ENCODE results near the gene SBF2. TPM values are rescaled to one million over a fixed set of nuclear protein-coding genes. Genes with fewer than 3 reads are reported as not detected.

Gene SBF2
- total and polyA plus RNA-seq, 2 donors (not counting 3 experiments of a cell fraction or from before 2014, with no cell fraction given) = 15.4 to 42.4 TPM

DNA sequence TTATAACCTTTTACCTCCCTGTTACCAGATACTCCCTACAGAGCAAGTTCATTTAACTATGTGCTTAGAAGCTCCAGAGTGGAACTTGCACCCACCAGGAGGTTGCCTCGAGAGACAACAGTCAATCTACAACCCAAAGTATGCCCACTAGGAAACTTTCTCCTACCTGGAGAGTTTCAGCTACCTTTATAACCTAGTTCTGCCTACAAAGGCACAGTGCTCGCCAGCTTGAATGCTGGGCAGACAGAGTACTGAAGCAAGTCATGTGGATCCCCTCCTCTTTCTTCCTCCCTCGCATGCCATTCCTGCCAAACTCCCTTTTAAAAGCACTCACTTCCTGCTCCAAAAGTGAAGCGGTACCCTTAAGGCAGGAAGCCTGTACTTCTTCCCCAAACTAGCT is 371.2 kb downstream of the SBF2 start:
- no TSS peak for BruUV-seq (replicated peaks)
- no peak for FAIRE-seq
- Histone ChIP-seq H3K27ac (ENCODE audit: insufficient read depth, low read depth, low read length) (no peak overlapping the region), H3K79me2 (ENCODE audit: control insufficient read depth, insufficient read depth, low read length) (no peaks in the 10 kb centered on the region), H3K36me3 (ENCODE audit: control insufficient read depth in 2 of 2, extremely low read depth in 1 of 2, insufficient read depth in 2 of 2, low read length in 2 of 2) (no peaks in the 10 kb centered on the region), H3K9ac (replicated peaks; ENCODE audit: extremely low read depth, insufficient read depth, low read length) (no peak overlapping the region), H4K20me1 (replicated peaks; ENCODE audit: control insufficient read depth, extremely low read depth, insufficient read depth, low read length) (no peaks in the 10 kb centered on the region), H3K9me3 (replicated peaks; ENCODE audit: control insufficient read depth, insufficient read depth, low read length) (no peaks in the 10 kb centered on the region), H3K4me1 (ENCODE audit: control insufficient read depth, extremely low read depth, insufficient read depth, low read length) (no peaks in the 10 kb centered on the region), H3K9me1 (replicated peaks; ENCODE audit: control insufficient read depth, extremely low read depth, insufficient read depth, low read length) (no peaks in the 10 kb centered on the region), H3K4me2 (ENCODE audit: insufficient read depth, low read length) (no peak overlapping the region), H3K4me3 (replicated peaks in 1 of 3; ENCODE audit: insufficient read depth in 1 of 3, low read depth in 1 of 3, low read length in 3 of 3) (no peak overlapping the region), H2AFZ (ENCODE audit: low read depth, low read length) (no peak overlapping the region), H3K27me3 (ENCODE audit: control insufficient read depth in 2 of 2, insufficient read depth in 2 of 2, low read length in 2 of 2) (no peaks in the 10 kb centered on the region)
- no peak for TF ChIP-seq EZH2 (IDR thresholded peaks at IDR 0.05; ENCODE audit: borderline replicate concordance, low read depth, low read length, severe bottlenecking)
- TF ChIP-seq GATA2 (IDR thresholded peaks at IDR 0.05; ENCODE audit: insufficient read depth, insufficient read length, low read depth, low read length) = no peak
- no peak for TF ChIP-seq POLR2A (IDR thresholded peaks at IDR 0.05; ENCODE audit: low read depth, low read length)
- TF ChIP-seq, protein P1, sequence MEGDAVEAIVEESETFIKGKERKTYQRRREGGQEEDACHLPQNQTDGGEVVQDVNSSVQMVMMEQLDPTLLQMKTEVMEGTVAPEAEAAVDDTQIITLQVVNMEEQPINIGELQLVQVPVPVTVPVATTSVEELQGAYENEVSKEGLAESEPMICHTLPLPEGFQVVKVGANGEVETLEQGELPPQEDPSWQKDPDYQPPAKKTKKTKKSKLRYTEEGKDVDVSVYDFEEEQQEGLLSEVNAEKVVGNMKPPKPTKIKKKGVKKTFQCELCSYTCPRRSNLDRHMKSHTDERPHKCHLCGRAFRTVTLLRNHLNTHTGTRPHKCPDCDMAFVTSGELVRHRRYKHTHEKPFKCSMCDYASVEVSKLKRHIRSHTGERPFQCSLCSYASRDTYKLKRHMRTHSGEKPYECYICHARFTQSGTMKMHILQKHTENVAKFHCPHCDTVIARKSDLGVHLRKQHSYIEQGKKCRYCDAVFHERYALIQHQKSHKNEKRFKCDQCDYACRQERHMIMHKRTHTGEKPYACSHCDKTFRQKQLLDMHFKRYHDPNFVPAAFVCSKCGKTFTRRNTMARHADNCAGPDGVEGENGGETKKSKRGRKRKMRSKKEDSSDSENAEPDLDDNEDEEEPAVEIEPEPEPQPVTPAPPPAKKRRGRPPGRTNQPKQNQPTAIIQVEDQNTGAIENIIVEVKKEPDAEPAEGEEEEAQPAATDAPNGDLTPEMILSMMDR (IDR thresholded peaks at IDR 0.05; ENCODE audit: extremely low read depth in 1 of 2, insufficient read depth in 1 of 2, low read depth in 1 of 2, low read length in 2 of 2) = no peak
- TF ChIP-seq, protein P2, sequence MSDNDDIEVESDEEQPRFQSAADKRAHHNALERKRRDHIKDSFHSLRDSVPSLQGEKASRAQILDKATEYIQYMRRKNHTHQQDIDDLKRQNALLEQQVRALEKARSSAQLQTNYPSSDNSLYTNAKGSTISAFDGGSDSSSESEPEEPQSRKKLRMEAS (IDR thresholded peaks at IDR 0.05; ENCODE audit: insufficient read depth, insufficient read length) = no peak
- no peak for TF ChIP-seq FOS (IDR thresholded peaks at IDR 0.05; ENCODE audit: borderline replicate concordance, insufficient read depth, low read length)
- no peak for TF ChIP-seq POLR2AphosphoS5 (IDR thresholded peaks at IDR 0.05; ENCODE audit: insufficient read depth, low read depth, low read length)
- TF ChIP-seq MYC (IDR thresholded peaks at IDR 0.05; ENCODE audit: low read depth, low read length) = no peak
- ChIA-PET CTCF (interaction anchor here (1.3 to 2.5 kb wide), 3 partner anchors 9 to 26 kb away, joined by 3 to 9 read pairs (median 6); no protein-coding TSS in a partner anchor), POLR2A (interaction anchor here (0.6 kb wide), 1 partner anchor 382 kb away, joined by 7 read pairs; the partner anchor contains the start of gene ADM)
- intact Hi-C loops (cut with micrococcal nuclease) = no loop called here
- DNase-seq (ENCODE audit: low read depth, low spot score) = no peak
- dilution Hi-C loops (cut with MboI; ENCODE audit: extremely low pct_ligation_motif_present, low sequenced_read_pairs) = no loop called here
